DOHH2 (cell line): Measurements from ENCODE around the gene OSBPL3.

Source experiments
- EZH2phosphoT487 ChIP-seq: fragments of 200-600 bp; sonication (generic); IDR thresholded peaks from 2 replicates; pipeline ENCODE4 v1.6.1; 2017; ENCODE audit warnings: borderline replicate concordance, mild to moderate bottlenecking, antibody characterized with exemption, low read length, moderate library complexity, mixed read lengths
- TF ChIP-seq, protein P1 (sequence below): fragments of 200-600 bp; sonication (generic); IDR thresholded peaks from one replicate; pipeline ENCODE4 v1.5.1; 2014; ENCODE audit warnings: antibody characterized with exemption, mild to moderate bottlenecking, low read depth, low read length; ENCODE audit not compliant: poor library complexity, severe bottlenecking

DNA sequence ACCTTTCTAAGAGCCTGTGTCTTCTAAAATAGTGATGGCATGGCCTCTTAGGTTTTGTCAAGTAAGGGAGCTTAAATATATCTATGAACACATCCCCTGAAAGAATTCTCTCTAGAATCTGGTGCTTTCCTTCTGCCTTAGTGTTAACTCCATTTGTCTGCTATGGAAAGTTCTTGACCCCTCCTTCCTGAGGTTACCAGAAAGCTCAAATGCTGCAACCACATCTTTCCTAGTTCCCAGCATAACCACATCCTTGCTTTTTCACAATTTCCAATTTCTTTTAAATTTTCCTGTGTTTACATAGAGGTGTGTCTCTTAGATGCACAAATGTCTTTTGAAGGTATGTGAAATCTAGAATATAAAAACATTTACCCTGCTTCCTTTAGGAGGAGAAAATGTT lies 206.3 kb downstream of the OSBPL3 start:
- TF ChIP-seq, protein P1, sequence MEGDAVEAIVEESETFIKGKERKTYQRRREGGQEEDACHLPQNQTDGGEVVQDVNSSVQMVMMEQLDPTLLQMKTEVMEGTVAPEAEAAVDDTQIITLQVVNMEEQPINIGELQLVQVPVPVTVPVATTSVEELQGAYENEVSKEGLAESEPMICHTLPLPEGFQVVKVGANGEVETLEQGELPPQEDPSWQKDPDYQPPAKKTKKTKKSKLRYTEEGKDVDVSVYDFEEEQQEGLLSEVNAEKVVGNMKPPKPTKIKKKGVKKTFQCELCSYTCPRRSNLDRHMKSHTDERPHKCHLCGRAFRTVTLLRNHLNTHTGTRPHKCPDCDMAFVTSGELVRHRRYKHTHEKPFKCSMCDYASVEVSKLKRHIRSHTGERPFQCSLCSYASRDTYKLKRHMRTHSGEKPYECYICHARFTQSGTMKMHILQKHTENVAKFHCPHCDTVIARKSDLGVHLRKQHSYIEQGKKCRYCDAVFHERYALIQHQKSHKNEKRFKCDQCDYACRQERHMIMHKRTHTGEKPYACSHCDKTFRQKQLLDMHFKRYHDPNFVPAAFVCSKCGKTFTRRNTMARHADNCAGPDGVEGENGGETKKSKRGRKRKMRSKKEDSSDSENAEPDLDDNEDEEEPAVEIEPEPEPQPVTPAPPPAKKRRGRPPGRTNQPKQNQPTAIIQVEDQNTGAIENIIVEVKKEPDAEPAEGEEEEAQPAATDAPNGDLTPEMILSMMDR: no peak
- TF ChIP-seq EZH2phosphoT487: no peak
